HL-60 (cell line): ENCODE data around the gene MARCHF10.

Source experiments
- CTCF ChIP-seq: IDR thresholded peaks from one replicate; pipeline ENCODE4 v1.5.1; 2011; ENCODE audit warnings: low read length, control low read depth, inconsistent platforms; ENCODE audit not compliant: insufficient read depth
- POLR2AphosphoS5 ChIP-seq: IDR thresholded peaks from 2 replicates; pipeline ENCODE4 v1.6.1; 2012; ENCODE audit warnings: low read depth
- REST ChIP-seq: IDR thresholded peaks from 2 replicates; pipeline ENCODE4 v1.6.1; 2012; ENCODE audit warnings: low read depth; ENCODE audit not compliant: insufficient replicate concordance

GRCh38 chr17:62821189-62822079 lies 13.3 kb upstream of the MARCHF10 start:
- TF ChIP-seq CTCF (no peak), REST (no peak), POLR2AphosphoS5 (no peak)
